Spleen (tissue), 11 donors: ENCODE measurements around the gene DNAJC1. TPM values are rescaled to one million over a fixed set of nuclear protein-coding genes. Genes with fewer than 3 reads are reported as not detected.
"Not testable (repeated sequence)": the region's sequence is repeated elsewhere in the genome, so short reads cannot be mapped to it uniquely, and the experiment has no call there.

Experiments
- DNase-seq: peaks from one replicate; pipeline ENCODE4 v3.0.0-alpha.2; 2020
- H3K27ac ChIP-seq, 8 donors: fragments of 200-600 bp; sonication (generic) in 7 of 8; 1 replicate in 4 of 8; 2 replicates in 4 of 8; pipeline versions ENCODE4 v1.5.0 to v1.8.0; 2016 to 2021; ENCODE audit warnings: inconsistent platforms in 4 of 8, mild to moderate bottlenecking in 4 of 8, moderate library complexity in 1 of 8
- H3K27me3 ChIP-seq, 7 donors: fragments of 200-600 bp; sonication (generic) in 6 of 7; replicated peaks in 1 of 7; 1 replicate in 4 of 7; 2 replicates in 3 of 7; pipeline versions ENCODE4 v1.5.0 to v1.8.0; 2016 to 2021; ENCODE audit warnings: inconsistent platforms in 3 of 7, mild to moderate bottlenecking in 1 of 7
- H3K36me3 ChIP-seq, 6 donors: fragments of 200-600 bp; sonication (generic) in 5 of 6; 1 replicate in 4 of 6; 2 replicates in 2 of 6; pipeline versions ENCODE4 v1.5.0 to v1.8.0; 2016 to 2021; ENCODE audit warnings: inconsistent platforms in 2 of 6
- H3K4me1 ChIP-seq, 6 donors: fragments of 200-600 bp; sonication (generic) in 5 of 6; 1 replicate in 3 of 6; 2 replicates in 3 of 6; pipeline versions ENCODE4 v1.5.0 to v1.8.0; 2016 to 2021; ENCODE audit warnings: inconsistent platforms in 3 of 6
- H3K4me3 ChIP-seq, 8 donors: fragments of 200-600 bp; sonication (generic) in 7 of 8; 1 replicate in 4 of 8; 2 replicates in 4 of 8; pipeline versions ENCODE4 v1.5.0 to v1.8.0; 2016 to 2021; ENCODE audit warnings: inconsistent platforms in 4 of 8, mild to moderate bottlenecking in 4 of 8, moderate library complexity in 2 of 8
- H3K9me3 ChIP-seq, 8 donors: fragments of 200-600 bp; sonication (generic) in 7 of 8; 1 replicate in 4 of 8; 2 replicates in 4 of 8; pipeline versions ENCODE4 v1.5.0 to v1.8.0; 2016 to 2021; ENCODE audit warnings: inconsistent platforms in 4 of 8
- POLR2A ChIP-seq, 3 donors: fragments of 450-650 bp; IDR thresholded peaks; one replicate each; pipeline ENCODE4 v1.5.1; 2017; ENCODE audit warnings: antibody characterized with exemption in 3 of 3, mild to moderate bottlenecking in 1 of 3
- POLR2AphosphoS5 ChIP-seq, 3 donors: sonication (generic); formaldehyde crosslinking; IDR thresholded peaks; one replicate each; pipeline ENCODE4 v1.5.1; 2017; ENCODE audit warnings: antibody characterized with exemption in 3 of 3
- WGBS, 5 donors: extraction: QIAGEN DNeasy Blood & Tissue Kit in 3 of 5; methylation state at CpG; one replicate each; pipeline versions ENCODE4 v1.1.5 to v1.1.7; 2013 to 2018; 5-methylcytosine and 5-hydroxymethylcytosine counted together
- intact Hi-C: fragments of 100-400 bp; cut with DNase I; formaldehyde crosslinking; loops from one replicate; pipeline ENCODE4 v1.15.0; 2023; ENCODE audit warnings: low total_unique reads
- polyA plus RNA-seq, 3 donors: library from polyadenylated mRNA; stranded (reverse); fragments of 200-250 nt; gene quantifications; one replicate each; pipeline ENCODE4 v1.2.1, GENCODE V29; 2013
- total RNA-seq, 7 donors: library from RNA; depleted of rRNA in 3 of 7; stranded (reverse); fragments of >200 nt in 3 of 7; fragmentation: NEBNext Ultra II Directional in 4 of 7; extraction: Animal tissue kit (Norgen Biotek cat#: 25700) in 4 of 7; gene quantifications; one replicate each; pipeline versions ENCODE4 v1.1.0 to v1.2.1, GENCODE V29; 2016 to 2021
- TF ChIP-seq, protein P1 (sequence below), 11 experiments: fragments of 200-600 bp in 7 of 11; fragments of 450-650 bp in 4 of 11; sonication (generic) in 4 of 11; IDR thresholded peaks in 8 of 11; conservative IDR thresholded peaks in 3 of 11; 1 replicate in 7 of 11; 2 replicates in 4 of 11; pipeline versions ENCODE4 v1.4.0 to v1.8.0; 2016 to 2021; ENCODE audit warnings: antibody characterized with exemption in 11 of 11, inconsistent platforms in 4 of 11, mild to moderate bottlenecking in 1 of 11
- donor health status: healthy with polysubstance abuse.
- donor health status: DM: no; HTN: no; CAD: no; lungs with moderate emphysema.
- donor health status: DM: no; HTN: no; CAD: no.
- donor health status: Bipolar disorder and iron deficiency.
- donor health status: healthy.
- donor health status: DM: no; HTN: no; CAD: no.
- donor health status: DM: yes; HTN: yes; CAD: no.

Gene DNAJC1
- total and polyA plus RNA-seq, 10 donors = 8.1 to 96.4 (median 22.5) TPM

DNA sequence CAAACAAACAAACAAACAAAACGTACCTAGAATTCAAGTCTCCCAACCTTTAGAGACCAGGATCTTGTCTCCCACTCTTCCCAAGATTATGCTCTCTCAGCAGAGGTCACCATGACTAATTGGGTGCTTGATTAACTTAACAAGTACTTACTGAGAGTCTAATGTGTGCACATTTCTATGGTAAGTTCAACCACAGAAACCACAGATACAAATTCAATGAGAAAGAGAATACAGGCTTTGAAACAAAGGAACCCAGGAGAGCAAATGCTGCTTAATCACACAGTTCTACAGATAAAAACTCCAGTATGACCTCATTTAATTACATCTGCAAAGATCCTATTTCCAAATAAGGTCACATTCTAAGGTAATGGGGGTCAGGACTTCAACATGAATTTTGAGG is 142.8 kb downstream of the DNAJC1 start:
- Histone ChIP-seq H3K27me3 (no peaks in the 10 kb centered on the region), H3K4me3 (no peak overlapping the region), H3K27ac (no peak overlapping the region), H3K9me3 (no peaks in the 10 kb centered on the region), H3K36me3 (peaks cover 0 to 10% (median 0%) of the 10 kb centered on the region in 6 donors), H3K4me1 (no peaks in the 10 kb centered on the region)
- DNase-seq = no peak
- intact Hi-C loops = no loop called here
- WGBS, 5 donors = 87 to 100% (median 94%) methylated on average over 1 of the region's 1 CpG
- TF ChIP-seq, protein P1, sequence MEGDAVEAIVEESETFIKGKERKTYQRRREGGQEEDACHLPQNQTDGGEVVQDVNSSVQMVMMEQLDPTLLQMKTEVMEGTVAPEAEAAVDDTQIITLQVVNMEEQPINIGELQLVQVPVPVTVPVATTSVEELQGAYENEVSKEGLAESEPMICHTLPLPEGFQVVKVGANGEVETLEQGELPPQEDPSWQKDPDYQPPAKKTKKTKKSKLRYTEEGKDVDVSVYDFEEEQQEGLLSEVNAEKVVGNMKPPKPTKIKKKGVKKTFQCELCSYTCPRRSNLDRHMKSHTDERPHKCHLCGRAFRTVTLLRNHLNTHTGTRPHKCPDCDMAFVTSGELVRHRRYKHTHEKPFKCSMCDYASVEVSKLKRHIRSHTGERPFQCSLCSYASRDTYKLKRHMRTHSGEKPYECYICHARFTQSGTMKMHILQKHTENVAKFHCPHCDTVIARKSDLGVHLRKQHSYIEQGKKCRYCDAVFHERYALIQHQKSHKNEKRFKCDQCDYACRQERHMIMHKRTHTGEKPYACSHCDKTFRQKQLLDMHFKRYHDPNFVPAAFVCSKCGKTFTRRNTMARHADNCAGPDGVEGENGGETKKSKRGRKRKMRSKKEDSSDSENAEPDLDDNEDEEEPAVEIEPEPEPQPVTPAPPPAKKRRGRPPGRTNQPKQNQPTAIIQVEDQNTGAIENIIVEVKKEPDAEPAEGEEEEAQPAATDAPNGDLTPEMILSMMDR (IDR thresholded peaks at IDR 0.05 in 8 of 11, conservative IDR thresholded peaks at IDR 0.05 in 3 of 11) = no peak
- no peak for TF ChIP-seq POLR2AphosphoS5 (IDR thresholded peaks at IDR 0.05)

DNA sequence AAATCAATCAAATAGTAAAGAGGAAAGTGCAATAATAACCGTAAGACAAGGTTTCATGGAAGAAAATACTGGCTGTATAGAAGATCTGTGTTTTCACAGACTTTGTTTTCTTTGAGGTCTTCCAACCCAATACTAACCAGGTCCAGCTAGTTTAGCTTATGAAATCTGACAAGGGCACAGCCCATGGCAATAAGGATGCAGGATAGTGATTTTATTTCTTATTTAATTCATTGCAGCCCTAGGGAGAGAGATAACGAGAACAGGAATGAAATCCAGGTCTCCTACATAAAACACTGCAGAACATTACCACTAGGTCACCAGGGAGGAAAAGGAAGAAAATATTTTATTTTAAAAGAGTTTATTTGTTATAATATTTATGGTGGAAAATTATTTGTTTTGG is 145.1 kb downstream of the DNAJC1 start:
- intact Hi-C loops = no loop called here
- Histone ChIP-seq H3K27me3 (no peaks in the 10 kb centered on the region), H3K9me3 (no peaks in the 10 kb centered on the region), H3K36me3 (peaks cover 0 to 7% (median 0%) of the 10 kb centered on the region in 6 donors), H3K27ac (no peak overlapping the region), H3K4me1 (no peaks in the 10 kb centered on the region), H3K4me3 (no peak overlapping the region)
- DNase-seq = no peak
- TF ChIP-seq POLR2A (IDR thresholded peaks at IDR 0.05) = no peak
- no peak for TF ChIP-seq POLR2AphosphoS5 (IDR thresholded peaks at IDR 0.05)
- TF ChIP-seq, protein P1 (IDR thresholded peaks at IDR 0.05 in 8 of 11, conservative IDR thresholded peaks at IDR 0.05 in 3 of 11) = no peak
- 48 to 95% (median 49%) methylated on average over 2 of the region's 2 CpGs for WGBS, 5 donors

DNA sequence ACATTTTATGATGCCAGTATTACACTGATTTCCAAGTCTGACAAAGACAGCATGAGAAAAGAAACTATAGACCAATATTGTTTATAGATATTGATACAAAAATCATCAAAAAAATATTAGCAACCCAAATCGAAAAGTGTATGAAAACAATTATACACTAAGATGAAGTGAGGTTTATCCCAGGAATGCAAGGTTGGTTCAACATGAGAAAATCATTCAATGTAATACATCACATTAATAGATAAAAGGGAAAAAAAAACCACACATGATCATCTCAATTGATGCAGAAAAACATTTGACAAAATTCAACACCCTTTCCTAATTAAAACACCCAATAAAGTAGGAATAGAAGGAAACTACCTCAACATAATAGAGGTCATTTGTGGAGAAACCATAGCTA is 153.9 kb downstream of the DNAJC1 start:
- peaks cover 11 to 43% (median 35%) of the 10 kb centered on the region in 8 donors for H3K9me3 ChIP-seq
- 92 to 100% (median 95%) methylated on average over 1 of the region's 1 CpG for WGBS, 5 donors
- no peak for DNase-seq
- no peak overlapping the region for H3K27ac ChIP-seq
- no peaks in the 10 kb centered on the region for H3K27me3 ChIP-seq
- H3K36me3 ChIP-seq = peaks cover 0 to 25% (median 0%) of the 10 kb centered on the region in 6 donors
- intact Hi-C loops = no loop called here
- TF ChIP-seq POLR2A (IDR thresholded peaks at IDR 0.05) = no peak
- H3K4me1 ChIP-seq = no peaks in the 10 kb centered on the region
- no peak overlapping the region for H3K4me3 ChIP-seq

DNA sequence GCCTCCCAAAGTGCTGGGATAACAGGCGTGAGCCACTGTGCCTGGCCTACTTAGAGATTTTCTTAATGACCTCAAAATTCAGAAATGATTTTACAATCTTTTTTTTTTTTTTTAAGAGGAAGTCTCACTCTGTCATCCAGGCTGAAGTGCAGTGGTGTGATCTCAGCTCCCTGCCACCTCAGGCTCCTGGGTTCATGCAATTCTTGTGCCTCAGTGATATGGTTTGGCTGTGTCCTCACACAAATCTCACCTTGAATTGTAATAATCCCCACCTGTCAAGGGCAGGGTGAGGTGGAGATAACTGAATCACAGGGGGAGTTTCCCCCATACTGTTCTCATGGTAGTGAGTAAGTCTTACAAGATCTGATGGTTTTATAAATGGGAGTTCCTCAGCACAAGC is 159.9 kb downstream of the DNAJC1 start:
- DNase-seq = no peak
- WGBS, 5 donors = 92 to 100% (median 97%) methylated on average over 1 of the region's 1 CpG
- TF ChIP-seq, protein P1 (IDR thresholded peaks at IDR 0.05 in 8 of 11, conservative IDR thresholded peaks at IDR 0.05 in 3 of 11) = no peak
- TF ChIP-seq POLR2A (IDR thresholded peaks at IDR 0.05) = no peak
- no peak for TF ChIP-seq POLR2AphosphoS5 (IDR thresholded peaks at IDR 0.05)
- no peaks in the 10 kb centered on the region for H3K4me1 ChIP-seq
- H3K4me3 ChIP-seq = no peak overlapping the region
- H3K27ac ChIP-seq = no peak overlapping the region
- H3K27me3 ChIP-seq = no peaks in the 10 kb centered on the region
- H3K36me3 ChIP-seq = peaks cover 0 to 7% (median 0%) of the 10 kb centered on the region in 6 donors
- H3K9me3 ChIP-seq = peaks cover 0 to 34% (median 29%) of the 10 kb centered on the region in 8 donors
- intact Hi-C loops = no loop called here

DNA sequence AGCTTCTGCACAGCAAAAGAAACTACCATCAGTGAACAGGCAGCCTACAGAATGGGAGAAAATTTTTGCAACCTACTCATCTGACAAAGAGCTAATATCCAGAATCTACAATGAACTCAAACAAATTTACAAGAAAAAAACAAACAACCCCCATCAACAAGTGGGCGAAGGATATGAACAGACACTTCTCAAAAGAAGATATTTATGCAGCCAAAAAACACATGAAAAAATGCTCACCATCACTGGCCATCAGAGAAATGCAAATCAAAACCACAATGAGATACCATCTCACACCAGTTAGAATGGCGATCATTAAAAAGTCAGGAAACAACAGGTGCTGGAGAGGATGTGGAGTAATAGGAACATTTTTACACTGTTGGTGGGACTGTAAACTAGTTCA is 162.3 kb downstream of the DNAJC1 start:
- 89 to 100% (median 94%) methylated on average over 1 to 2 of the region's 2 CpGs for WGBS, 5 donors
- H3K27me3 ChIP-seq, DNase-seq, H3K27ac ChIP-seq, H3K4me3 ChIP-seq, H3K4me1 ChIP-seq, intact Hi-C loops: not testable (repeated sequence)
- H3K36me3 ChIP-seq = peaks cover 0 to 15% (median 0%) of the 10 kb centered on the region in 6 donors
- H3K9me3 ChIP-seq = peaks cover 0 to 51% (median 35%) of the 10 kb centered on the region in 8 donors

DNA sequence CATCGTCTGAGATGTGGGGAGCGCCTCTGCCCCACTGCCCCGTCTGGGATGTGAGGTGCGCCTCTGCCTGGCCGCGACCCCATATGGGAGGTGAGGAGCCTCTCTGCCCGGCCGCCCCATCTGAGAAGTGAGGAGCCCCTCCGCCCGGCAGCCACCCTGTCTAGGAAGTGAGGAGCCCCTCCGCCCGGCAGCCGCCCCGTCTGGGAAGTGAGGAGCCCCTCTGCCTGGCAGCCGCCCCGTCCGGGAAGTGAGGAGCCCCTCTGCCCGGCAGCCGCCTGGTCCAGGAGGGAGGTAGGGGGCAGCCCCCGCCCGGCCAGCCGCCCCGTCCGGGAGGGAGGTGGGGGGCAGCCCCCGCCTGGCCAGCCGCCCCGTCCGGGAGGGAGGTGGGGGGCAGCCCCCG is 166.0 kb downstream of the DNAJC1 start:
- H3K27ac ChIP-seq, H3K4me1 ChIP-seq, DNase-seq, intact Hi-C loops, H3K27me3 ChIP-seq, H3K4me3 ChIP-seq: not testable (repeated sequence)
- Histone ChIP-seq H3K36me3 (peaks cover 0 to 37% (median 4%) of the 10 kb centered on the region in 6 donors), H3K9me3 (peaks cover 0 to 88% (median 70%) of the 10 kb centered on the region in 8 donors)
- WGBS, 5 donors = 95 to 100% (median 97%) methylated on average over 6 to 29 of the region's 29 CpGs

DNA sequence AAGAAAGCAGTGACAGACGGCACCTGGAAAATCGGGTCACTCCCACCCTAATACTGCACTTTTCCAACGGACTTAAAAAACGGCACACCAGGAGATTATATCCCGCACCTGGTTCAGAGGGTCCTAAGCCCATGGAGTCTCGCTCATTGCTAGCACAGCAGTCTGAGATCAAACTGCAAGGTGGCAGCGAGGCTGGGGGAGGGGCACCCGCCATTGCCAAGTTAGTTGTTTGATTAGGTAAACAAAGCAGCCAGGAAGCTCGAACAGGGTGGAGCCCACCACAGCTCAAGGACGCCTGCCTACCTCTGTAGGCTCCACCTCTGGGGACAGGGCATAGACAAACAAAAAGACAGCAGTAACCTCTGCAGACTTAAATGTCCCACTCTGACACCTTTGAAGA is 169.0 kb downstream of the DNAJC1 start:
- 89 to 96% (median 91%) methylated on average over 7 to 10 of the region's 10 CpGs for WGBS, 5 donors
- Histone ChIP-seq H3K36me3 (peaks cover 0 to 44% (median 4%) of the 10 kb centered on the region in 6 donors), H3K9me3 (peaks cover 0 to 93% (median 79%) of the 10 kb centered on the region in 8 donors)
- DNase-seq, H3K4me3 ChIP-seq, intact Hi-C loops, H3K27me3 ChIP-seq, H3K4me1 ChIP-seq, H3K27ac ChIP-seq: not testable (repeated sequence)
